Liver (tissue), 9 donors: ENCODE measurements around the gene UBASH3B. TPM values are rescaled to one million over a fixed set of nuclear protein-coding genes. Genes with fewer than 3 reads are reported as not detected.

Source experiments
- DNase-seq: peaks from one replicate; pipeline ENCODE4 v3.0.0-alpha.2; 2017; ENCODE audit warnings: low spot score
- H3K27ac ChIP-seq, 2 donors: one replicate each; pipeline ENCODE4 v1.7.0; 2013; ENCODE audit warnings: inconsistent platforms in 2 of 2, low read length in 2 of 2, control low read depth in 1 of 2, low read depth in 1 of 2, mild to moderate bottlenecking in 1 of 2
- H3K27me3 ChIP-seq, 4 donors: one replicate each; pipeline versions ENCODE4 v1.6.1 to v1.7.0; 2013; ENCODE audit warnings: low read length in 3 of 4, inconsistent platforms in 1 of 4, mild to moderate bottlenecking in 1 of 4, moderate library complexity in 1 of 4; ENCODE audit not compliant: control insufficient read depth in 4 of 4, insufficient read depth in 4 of 4
- H3K36me3 ChIP-seq, 4 donors: one replicate each; pipeline versions ENCODE4 v1.6.1 to v1.7.0; 2013; ENCODE audit warnings: low read length in 3 of 4, mild to moderate bottlenecking in 3 of 4, low read depth in 1 of 4, moderate library complexity in 1 of 4; ENCODE audit not compliant: control insufficient read depth in 4 of 4, insufficient read depth in 3 of 4
- H3K4me1 ChIP-seq, 4 donors: one replicate each; pipeline versions ENCODE4 v1.6.1 to v1.7.0; 2013; ENCODE audit warnings: low read length in 3 of 4, mild to moderate bottlenecking in 3 of 4, moderate library complexity in 1 of 4; ENCODE audit not compliant: control insufficient read depth in 4 of 4, insufficient read depth in 4 of 4
- H3K4me3 ChIP-seq, 3 donors: one replicate each; pipeline versions ENCODE4 v1.6.1 to v1.7.0; 2013; ENCODE audit warnings: low read length in 3 of 3, control low read depth in 1 of 3, low read depth in 1 of 3, mild to moderate bottlenecking in 1 of 3
- H3K9ac ChIP-seq, 2 donors: one replicate each; pipeline ENCODE4 v1.7.0; 2013; ENCODE audit warnings: low read length in 2 of 2, mild to moderate bottlenecking in 2 of 2, moderate library complexity in 2 of 2, control low read depth in 1 of 2, low read depth in 1 of 2
- H3K9me3 ChIP-seq, 4 donors: one replicate each; pipeline versions ENCODE4 v1.6.1 to v1.7.0; 2013; ENCODE audit warnings: low read length in 3 of 4; ENCODE audit not compliant: control insufficient read depth in 4 of 4
- CTCF ChIP-seq: fragments of 150-350 bp; IDR thresholded peaks from 2 replicates; pipeline ENCODE4 v1.5.1; 2017; ENCODE audit warnings: improper control_type of control experiment, low read depth, low read length; ENCODE audit not compliant: missing input control
- EGR1 ChIP-seq, 2 donors: IDR thresholded peaks; 2 replicates each; pipeline ENCODE4 v1.6.1; 2016 to 2018; ENCODE audit warnings: antibody characterized with exemption in 2 of 2, low read depth in 2 of 2
- FOXA1 ChIP-seq: IDR thresholded peaks from 2 replicates; pipeline ENCODE4 v1.6.1; 2016; ENCODE audit warnings: antibody characterized with exemption
- FOXA2 ChIP-seq: IDR thresholded peaks from 2 replicates; pipeline ENCODE4 v1.6.1; 2016; ENCODE audit warnings: antibody characterized with exemption
- HNF4A ChIP-seq, 2 donors: conservative IDR thresholded peaks; 2 replicates each; pipeline ENCODE4 v1.6.1; 2016; ENCODE audit warnings: antibody characterized with exemption in 2 of 2, mild to moderate bottlenecking in 2 of 2
- HNF4G ChIP-seq: IDR thresholded peaks from 2 replicates; pipeline ENCODE4 v1.6.1; 2016; ENCODE audit warnings: antibody characterized with exemption
- JUND ChIP-seq, 2 donors: IDR thresholded peaks; 2 replicates each; pipeline ENCODE4 v1.6.1; 2016; ENCODE audit warnings: antibody characterized with exemption in 2 of 2
- MAX ChIP-seq: IDR thresholded peaks from 2 replicates; pipeline ENCODE4 v1.6.1; 2016; ENCODE audit warnings: antibody characterized with exemption
- RAD21 ChIP-seq, 2 donors: IDR thresholded peaks; 2 replicates each; pipeline ENCODE4 v1.6.1; 2016; ENCODE audit warnings: antibody characterized with exemption in 2 of 2, mild to moderate bottlenecking in 2 of 2
- RXRA ChIP-seq, 2 donors: IDR thresholded peaks; 2 replicates each; pipeline ENCODE4 v1.6.1; 2017 to 2018; ENCODE audit warnings: antibody characterized with exemption in 2 of 2, mild to moderate bottlenecking in 1 of 2
- TAF1 ChIP-seq: conservative IDR thresholded peaks from 2 replicates; pipeline ENCODE4 v1.6.1; 2016; ENCODE audit warnings: antibody characterized with exemption, mild to moderate bottlenecking
- YY1 ChIP-seq: IDR thresholded peaks from 2 replicates; pipeline ENCODE4 v1.6.1; 2016; ENCODE audit warnings: antibody characterized with exemption, mild to moderate bottlenecking
- WGBS: extraction: QIAGEN DNeasy Blood & Tissue Kit; methylation state at CpG from one replicate; pipeline ENCODE4 v1.1.7; 2013; 5-methylcytosine and 5-hydroxymethylcytosine counted together
- polyA plus RNA-seq, 2 donors: library from polyadenylated mRNA; stranded (reverse) in 1 of 2; unstranded in 1 of 2; fragments of 200-250 nt in 1 of 2; fragments of >200 nt in 1 of 2; fragmentation: Nextera tagmentation in 1 of 2; extraction: Ambion mirVana in 1 of 2; gene quantifications; one replicate each; pipeline versions ENCODE4 v1.2.1 to v1.2.3, GENCODE V29; 2013 to 2015
- total RNA-seq, 2 donors: library from RNA; depleted of rRNA; stranded (reverse); fragments of >200 nt; gene quantifications; one replicate each; pipeline ENCODE4 v1.2.3, GENCODE V29; 2014
- TF ChIP-seq, protein P1 (sequence below): IDR thresholded peaks from 2 replicates; pipeline ENCODE4 v1.6.1; 2016; ENCODE audit warnings: antibody characterized with exemption
- TF ChIP-seq, protein P2 (sequence below): IDR thresholded peaks from 2 replicates; pipeline ENCODE4 v1.6.1; 2016; ENCODE audit warnings: antibody characterized with exemption
- donor health status: healthy.
- donor health status: healthy.
- donor health status: healthy.
- donor health status: healthy.
- donor health status: healthy.

UBASH3B gene
- total and polyA plus RNA-seq, 4 donors: 0.48 to 5.5 (median 2.5) TPM

GRCh38 chr11:122709039-122709760 is 53.7 kb downstream of the UBASH3B start:
- Histone ChIP-seq H3K4me3 (no peak overlapping the region), H3K27ac (no peak overlapping the region), H3K9ac (no peak overlapping the region), H3K4me1 (no peaks in the 10 kb centered on the region), H3K27me3 (no peaks in the 10 kb centered on the region), H3K36me3 (no peaks in the 10 kb centered on the region), H3K9me3 (no peaks in the 10 kb centered on the region)
- WGBS: 82% methylated on average over 7 of the region's 7 CpGs
- TF ChIP-seq, protein P1, sequence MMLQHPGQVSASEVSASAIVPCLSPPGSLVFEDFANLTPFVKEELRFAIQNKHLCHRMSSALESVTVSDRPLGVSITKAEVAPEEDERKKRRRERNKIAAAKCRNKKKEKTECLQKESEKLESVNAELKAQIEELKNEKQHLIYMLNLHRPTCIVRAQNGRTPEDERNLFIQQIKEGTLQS: no peak
- no peak for TF ChIP-seq JUND (IDR thresholded peaks at IDR 0.05)
- TF ChIP-seq HNF4G: no peak
- TF ChIP-seq TAF1: no peak
- no peak for TF ChIP-seq FOXA1
- TF ChIP-seq, protein P2, sequence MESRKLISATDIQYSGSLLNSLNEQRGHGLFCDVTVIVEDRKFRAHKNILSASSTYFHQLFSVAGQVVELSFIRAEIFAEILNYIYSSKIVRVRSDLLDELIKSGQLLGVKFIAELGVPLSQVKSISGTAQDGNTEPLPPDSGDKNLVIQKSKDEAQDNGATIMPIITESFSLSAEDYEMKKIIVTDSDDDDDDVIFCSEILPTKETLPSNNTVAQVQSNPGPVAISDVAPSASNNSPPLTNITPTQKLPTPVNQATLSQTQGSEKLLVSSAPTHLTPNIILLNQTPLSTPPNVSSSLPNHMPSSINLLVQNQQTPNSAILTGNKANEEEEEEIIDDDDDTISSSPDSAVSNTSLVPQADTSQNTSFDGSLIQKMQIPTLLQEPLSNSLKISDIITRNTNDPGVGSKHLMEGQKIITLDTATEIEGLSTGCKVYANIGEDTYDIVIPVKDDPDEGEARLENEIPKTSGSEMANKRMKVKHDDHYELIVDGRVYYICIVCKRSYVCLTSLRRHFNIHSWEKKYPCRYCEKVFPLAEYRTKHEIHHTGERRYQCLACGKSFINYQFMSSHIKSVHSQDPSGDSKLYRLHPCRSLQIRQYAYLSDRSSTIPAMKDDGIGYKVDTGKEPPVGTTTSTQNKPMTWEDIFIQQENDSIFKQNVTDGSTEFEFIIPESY: no peak
- TF ChIP-seq FOXA2: no peak
- DNase-seq: no peak

GRCh38 chr11:122711362-122711761 is 55.8 kb downstream of the UBASH3B start:
- Histone ChIP-seq H3K9me3 (no peaks in the 10 kb centered on the region), H3K27me3 (no peaks in the 10 kb centered on the region), H3K36me3 (no peaks in the 10 kb centered on the region), H3K4me3 (no peak overlapping the region), H3K27ac (no peak overlapping the region), H3K4me1 (peaks cover 0 to 3% (median 0%) of the 10 kb centered on the region in 4 donors), H3K9ac (no peak overlapping the region)
- no peak for TF ChIP-seq EGR1 (IDR thresholded peaks at IDR 0.05; ENCODE audit: low read depth in 2 of 2)
- no peak for TF ChIP-seq RAD21 (IDR thresholded peaks at IDR 0.05)
- TF ChIP-seq MAX: no peak
- no peak for TF ChIP-seq HNF4G
- DNase-seq: no peak
- WGBS: 81% methylated on average over 9 of the region's 9 CpGs

DNA sequence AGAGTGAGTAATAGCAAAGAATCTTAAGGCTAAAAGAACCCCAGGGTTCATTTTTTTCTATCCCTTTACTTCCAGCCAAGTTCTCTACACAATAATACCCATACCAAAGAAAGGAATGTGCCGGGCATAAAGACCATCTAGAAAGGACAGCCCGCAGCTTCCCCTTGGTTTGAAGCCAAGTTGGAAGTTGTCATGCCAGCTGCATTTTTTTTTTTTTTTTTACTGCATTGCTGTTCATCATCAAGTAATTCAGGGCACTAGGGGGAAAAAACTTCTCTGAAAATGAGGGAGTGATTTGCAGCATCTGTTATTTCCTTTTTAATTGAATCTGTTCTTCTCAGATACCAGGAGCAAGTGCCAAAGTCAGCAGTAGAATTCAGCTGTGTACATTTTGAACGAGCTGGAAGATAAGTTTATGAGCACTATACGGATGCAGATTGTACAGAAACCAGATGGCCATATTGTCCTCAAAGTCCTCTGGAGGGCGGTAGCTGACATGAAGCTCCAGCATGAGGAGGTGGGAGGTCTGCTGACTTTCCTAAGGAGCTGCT is 56.4 kb downstream of the UBASH3B start:
- Histone ChIP-seq H3K9ac (no peak overlapping the region), H3K27me3 (no peaks in the 10 kb centered on the region), H3K9me3 (no peaks in the 10 kb centered on the region), H3K4me1 (peaks cover 0 to 3% (median 0%) of the 10 kb centered on the region in 4 donors), H3K27ac (no peak overlapping the region), H3K36me3 (no peaks in the 10 kb centered on the region), H3K4me3 (no peak overlapping the region)
- TF ChIP-seq RAD21 (IDR thresholded peaks at IDR 0.05) (peak in 1 of 2 donors; percentile 9), TAF1 (no peak)
- 61% methylated on average over 5 of the region's 5 CpGs for WGBS
- DNase-seq: no peak

DNA sequence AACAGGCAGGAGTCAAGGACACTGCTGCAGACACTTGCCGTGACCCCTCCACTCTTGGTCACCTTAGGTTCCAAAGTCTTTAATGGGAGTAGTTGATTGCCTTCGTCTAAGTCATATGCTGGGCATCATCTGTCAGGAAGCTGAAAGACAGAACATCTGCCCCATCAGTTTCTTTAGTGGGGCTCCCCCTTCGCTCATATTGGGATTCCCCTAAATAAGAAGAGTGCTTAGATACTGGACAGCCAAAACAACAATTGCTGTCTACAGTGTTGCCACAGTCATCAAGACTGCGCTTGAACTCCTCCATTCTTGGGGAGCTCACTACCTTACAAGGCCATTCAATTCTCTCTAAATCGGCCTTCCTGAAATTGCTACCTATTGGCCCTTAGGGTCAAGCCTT is 58.5 kb downstream of the UBASH3B start:
- DNase-seq: no peak
- TF ChIP-seq YY1 (no peak), JUND (IDR thresholded peaks at IDR 0.05) (no peak), TAF1 (no peak), HNF4A (conservative IDR thresholded peaks at IDR 0.05) (no peak), CTCF (no peak), RXRA (IDR thresholded peaks at IDR 0.05) (no peak)
- Histone ChIP-seq H3K27ac (no peak overlapping the region), H3K9ac (no peak overlapping the region), H3K4me1 (peaks cover 0 to 3% (median 0%) of the 10 kb centered on the region in 4 donors), H3K4me3 (no peak overlapping the region), H3K9me3 (no peaks in the 10 kb centered on the region), H3K27me3 (no peaks in the 10 kb centered on the region), H3K36me3 (no peaks in the 10 kb centered on the region)
- 82% methylated on average over 5 of the region's 5 CpGs for WGBS
